ENCODE data around the gene TRPV2.

- no peak for TF ChIP-seq GABPA (IDR thresholded peaks at IDR 0.05; ENCODE audit: low read depth)
- no peak for TF ChIP-seq SIN3A (IDR thresholded peaks at IDR 0.05; ENCODE audit: low read depth, low read length)
- TF ChIP-seq POLR2AphosphoS5 (IDR thresholded peaks at IDR 0.05; ENCODE audit: low read length) = no peak
- TF ChIP-seq POLR2A (IDR thresholded peaks at IDR 0.05; ENCODE audit: low read depth, low read length) = no peak
Observed at GRCh38 chr17:16459271-16459670, 43.9 kb downstream of the TRPV2 start.

All from GM12878 (cell line).